HG02973 (cell line): ENCODE results near the gene PSMB8.
A peak's percentile ranks its signal among the peaks of the same experiment; 100 is the strongest.

Experiments used
- ATAC-seq: cut with Tn5 transposase; IDR thresholded peaks from one replicate; pipeline ENCODE4 v1.9.1; 2021; ENCODE audit warnings: moderate library complexity; ENCODE audit not compliant: unreplicated experiment

The PSMB8 gene

GRCh38 chr6:32857156-32857891, 13.5 kb upstream of the PSMB8 start:
- no peak for ATAC-seq

- ATAC-seq: no peak
These were observed 11.8 kb upstream of the PSMB8 start for GRCh38 chr6:32855467-32856174.

DNA sequence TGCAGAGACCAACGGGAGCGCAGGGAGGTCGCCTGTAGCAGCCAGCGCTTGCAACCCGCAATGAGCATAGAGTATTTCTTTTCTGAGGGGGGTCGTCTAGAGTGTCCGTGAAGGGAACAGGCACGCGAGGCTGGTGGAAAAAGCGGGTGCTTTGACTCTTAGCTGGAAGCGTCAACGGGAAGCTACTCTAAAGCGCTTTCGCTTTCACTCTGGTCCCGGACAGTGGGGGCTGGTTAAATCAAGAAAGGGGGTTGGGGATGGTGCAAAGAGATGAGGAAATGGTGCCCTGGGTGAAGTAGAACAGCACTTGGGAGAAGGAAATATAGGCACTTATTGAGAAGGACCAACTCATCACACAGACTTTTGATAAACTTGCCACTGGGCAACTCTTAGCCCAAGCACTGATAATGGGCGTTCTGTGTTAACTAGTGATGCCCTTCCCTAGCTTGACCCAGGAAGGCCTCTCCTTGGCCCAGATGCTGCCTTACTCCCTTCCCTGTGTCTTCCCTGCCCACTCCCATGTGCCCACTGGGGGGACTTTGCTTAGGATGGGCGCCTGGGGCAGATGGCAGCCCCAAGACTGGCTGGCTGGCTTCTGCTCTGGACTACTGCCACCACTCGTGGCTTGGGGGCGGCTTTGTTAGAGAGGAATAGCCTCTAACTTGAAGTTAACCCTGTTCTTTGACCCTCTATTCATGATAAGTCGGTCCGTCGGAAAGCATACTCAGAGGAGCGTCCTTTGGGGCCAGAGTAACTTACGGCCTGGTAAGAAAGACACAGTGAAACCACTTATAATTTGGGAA, 10.7 kb upstream of the PSMB8 start:
- ATAC-seq: peak; percentile 18

DNA sequence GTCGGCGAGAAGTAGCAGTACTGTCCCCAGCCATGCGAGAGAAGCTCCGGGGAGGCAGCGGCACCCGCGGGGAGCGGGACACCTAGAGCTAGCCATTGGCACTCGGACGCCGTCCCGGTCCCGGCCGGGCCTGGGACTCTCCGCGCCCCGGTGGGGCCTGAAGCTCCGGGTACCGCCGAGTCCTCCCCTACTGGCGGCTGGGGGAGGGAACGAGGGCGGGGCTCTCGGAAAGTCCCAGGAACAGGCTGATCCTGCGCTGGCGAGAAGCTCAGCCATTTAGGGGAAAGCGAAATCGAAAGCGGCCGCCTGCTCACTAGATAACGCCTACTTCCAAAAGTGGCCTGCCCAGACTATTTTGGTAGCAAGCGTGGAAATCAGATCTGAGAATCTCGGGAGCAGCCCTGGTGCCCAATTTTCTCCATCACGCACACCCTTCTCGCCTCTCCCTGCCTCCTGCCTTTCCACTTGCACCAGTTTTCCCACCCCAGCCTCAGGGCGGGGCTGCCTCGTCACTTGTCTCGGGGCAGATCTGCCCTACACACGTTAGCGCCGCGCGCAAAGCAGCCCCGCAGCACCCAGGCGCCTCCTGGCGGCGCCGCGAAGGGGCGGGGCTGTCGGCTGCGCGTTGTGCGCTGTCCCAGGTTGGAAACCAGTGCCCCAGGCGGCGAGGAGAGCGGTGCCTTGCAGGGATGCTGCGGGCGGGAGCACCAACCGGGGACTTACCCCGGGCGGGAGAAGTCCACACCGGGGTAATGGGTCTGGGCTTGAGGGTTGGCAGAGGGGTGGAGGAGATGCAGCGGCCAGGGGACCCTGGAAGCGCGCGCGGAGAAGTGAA, 9.9 kb upstream of the PSMB8 start, which contains the start of the genes PSMB9 and TAP1:
PSMB9 (plus strand) TSS at position 652 of the 835 bp plus-strand sequence; CDS start at position 690, 38 bp downstream.
TAP1 (minus strand) TSS at position 164 of the 835 bp plus-strand sequence; CDS start at position 96, 68 bp downstream.
- peak; percentile 77 for ATAC-seq

GRCh38 chr6:32852844-32853540, 9.1 kb upstream of the PSMB8 start:
- peak; percentile 14 for ATAC-seq

DNA sequence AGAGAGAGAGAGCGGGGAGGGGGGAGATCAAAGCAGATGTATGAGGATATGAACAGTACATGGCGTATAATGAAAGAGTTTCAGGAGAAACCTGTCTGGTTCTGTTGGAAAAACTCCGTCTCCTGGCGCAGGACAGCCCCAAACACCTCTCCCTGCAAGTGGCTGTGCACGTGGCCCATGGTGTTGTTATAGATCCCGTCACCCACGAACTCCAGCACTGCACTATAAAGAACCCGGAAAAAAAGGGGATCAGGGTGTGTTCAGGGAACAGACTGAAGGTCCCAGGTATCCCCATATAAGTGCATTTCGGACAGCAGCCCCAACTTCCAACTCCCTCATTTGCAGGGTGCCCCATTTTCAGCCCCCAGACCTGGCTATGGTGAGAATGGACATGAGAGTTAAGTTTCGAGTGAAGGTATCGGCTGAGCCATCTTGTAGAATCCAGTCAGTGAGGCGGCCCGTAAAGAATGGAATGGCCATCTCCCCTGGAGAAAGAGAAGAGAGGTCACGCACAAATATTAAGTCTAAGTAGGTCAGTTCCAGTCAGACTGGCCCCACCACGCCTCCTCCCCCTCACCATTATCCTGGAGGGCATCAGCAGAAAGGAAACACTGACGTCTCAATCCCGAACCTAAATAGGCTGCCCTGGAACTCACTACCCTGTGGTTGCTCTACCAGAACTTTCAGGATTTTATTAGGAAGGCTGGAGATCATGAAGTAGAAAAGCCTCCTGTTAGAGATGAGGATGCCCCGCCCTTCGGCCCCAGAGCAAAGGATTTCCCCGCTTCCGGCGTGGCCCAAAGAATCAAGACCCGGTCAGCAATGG, 8.4 kb upstream of the PSMB8 start:
- no peak for ATAC-seq

DNA sequence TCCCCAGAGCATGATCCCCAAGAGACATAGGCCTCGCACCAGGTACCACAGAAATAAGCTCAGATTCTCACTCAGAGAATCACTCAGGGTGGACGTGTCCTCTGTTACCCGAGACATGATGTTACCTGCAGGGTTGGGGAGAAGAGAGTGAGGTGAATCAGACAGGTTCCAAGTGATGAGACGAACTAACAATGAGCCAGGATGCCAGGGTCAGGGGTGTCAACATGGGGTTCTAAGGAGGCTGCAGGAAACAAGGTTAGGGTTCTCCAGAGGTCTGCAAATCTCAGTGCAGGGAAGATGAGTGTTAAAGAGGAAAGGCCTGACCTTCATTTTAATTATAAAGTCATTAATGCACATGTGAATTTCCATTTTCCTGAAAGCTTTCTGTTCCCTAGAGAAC, 7.2 kb upstream of the PSMB8 start:
- no peak for ATAC-seq

GRCh38 chr6:32849126-32849525, 5.3 kb upstream of the PSMB8 start:
- ATAC-seq: no peak

- no peak for ATAC-seq
These were observed 3.9 kb upstream of the PSMB8 start for GRCh38 chr6:32847795-32848194.

- ATAC-seq: no peak
These were observed 3.2 kb upstream of the PSMB8 start for GRCh38 chr6:32847004-32847403.

- ATAC-seq: no peak
These were observed 1.6 kb upstream of the PSMB8 start for GRCh38 chr6:32845384-32845884.

- ATAC-seq: no peak
These were observed 1.1 kb upstream of the PSMB8 start for GRCh38 chr6:32844839-32845383.

DNA sequence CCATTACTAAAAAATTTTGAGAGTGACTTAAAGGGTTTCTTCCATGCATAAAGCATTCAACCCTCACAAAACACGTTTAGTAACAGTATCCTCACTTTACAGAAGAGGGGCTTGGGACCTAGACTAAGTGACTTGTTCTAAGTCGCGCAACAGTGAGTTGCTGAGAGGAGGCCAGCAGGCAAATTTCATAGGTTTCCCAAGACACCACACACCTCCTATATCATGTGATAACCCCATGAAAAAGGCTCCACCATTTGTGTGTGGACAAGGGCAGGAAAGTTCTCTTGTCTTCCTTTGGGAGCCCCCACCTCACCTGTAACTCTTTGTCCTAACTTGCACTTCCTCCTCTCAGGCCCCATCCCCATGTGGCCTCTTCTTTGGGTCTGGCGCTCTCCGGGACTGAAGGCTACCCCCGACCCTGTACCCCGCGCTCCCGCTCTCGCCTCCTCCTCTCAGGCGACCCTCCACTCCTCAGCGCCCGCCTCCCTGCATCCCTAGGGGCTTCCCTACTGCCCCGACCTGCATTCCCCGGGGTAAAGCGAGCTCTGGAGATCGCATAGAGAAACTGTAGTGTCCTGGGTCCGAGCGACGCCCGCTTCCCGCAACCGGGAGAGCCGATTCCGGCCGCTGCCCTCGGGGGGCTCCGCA, 392 bp downstream of the PSMB8 start:
- ATAC-seq: no peak

DNA sequence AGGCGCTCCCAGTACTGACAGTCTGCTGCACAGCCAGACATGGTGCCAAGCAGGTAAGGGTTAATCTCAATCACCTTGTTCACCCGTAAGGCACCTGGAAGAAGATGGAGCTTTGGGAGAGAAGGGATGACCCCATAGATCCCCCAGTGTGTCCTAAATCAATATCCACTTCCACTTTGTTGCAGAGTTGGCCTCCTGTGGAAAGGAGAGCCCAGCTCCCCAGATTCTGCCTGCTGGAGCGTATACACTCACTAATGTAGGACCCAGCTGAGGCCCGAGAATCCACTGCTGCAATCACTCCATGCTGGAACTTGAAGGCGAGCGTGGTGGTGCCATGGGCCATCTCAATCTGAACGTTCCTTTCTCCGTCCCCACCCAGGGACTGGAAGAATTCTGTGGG, 1.2 kb downstream of the PSMB8 start:
- ATAC-seq: no peak

GRCh38 chr6:32842021-32842650, 1.7 kb downstream of the PSMB8 start:
- ATAC-seq: no peak

- no peak for ATAC-seq
These were observed 3.1 kb downstream of the PSMB8 start for GRCh38 chr6:32840604-32841246.

GRCh38 chr6:32839356-32839755, 4.5 kb downstream of the PSMB8 start:
- ATAC-seq: no peak
